NCI-H2081 treated with DMSO at 0.1 percent for 48 hours (cell line): ENCODE results near the gene IL32.

Experiments used
- DNase-seq: peaks from one replicate; lab custom pipeline; 2025; lab: John Stamatoyannopoulos, UW

Gene IL32

GRCh38 chr16:3027983-3028715 is 37.3 kb upstream of the IL32 start:
- DNase-seq, result peak; percentile 29

GRCh38 chr16:3028716-3029319 is 36.6 kb upstream of the IL32 start:
- no peak for DNase-seq

- DNase-seq, result no peak
Observed at GRCh38 chr16:3029491-3030221, 35.8 kb upstream of the IL32 start.

GRCh38 chr16:3030222-3031212 is 34.9 kb upstream of the IL32 start:
- no peak for DNase-seq

- no peak for DNase-seq
Observed at GRCh38 chr16:3032624-3033023, 32.8 kb upstream of the IL32 start.

- DNase-seq, result no peak
Observed at GRCh38 chr16:3035289-3035971, 30.0 kb upstream of the IL32 start.

GRCh38 chr16:3035972-3036725 is 29.3 kb upstream of the IL32 start:
- no peak for DNase-seq

- no peak for DNase-seq
Observed at GRCh38 chr16:3036726-3037315, 28.6 kb upstream of the IL32 start, which contains the start of gene BICDL2. TSS of gene BICDL2 (minus strand) at chr16:3036944. CDS start at chr16:3035496, 1,448 bp downstream.

GRCh38 chr16:3038256-3038655 is 27.2 kb upstream of the IL32 start:
- no peak for DNase-seq

- no peak for DNase-seq
Observed at GRCh38 chr16:3038896-3039295, 26.5 kb upstream of the IL32 start.

GRCh38 chr16:3042376-3042775 is 23.1 kb upstream of the IL32 start:
- no peak for DNase-seq

GRCh38 chr16:3044708-3045107 is 20.7 kb upstream of the IL32 start:
- no peak for DNase-seq

GRCh38 chr16:3045758-3046640 is 19.4 kb upstream of the IL32 start, which contains the start of gene MMP25:
TSS of gene MMP25 (plus strand) at chr16:3046561. CDS start at chr16:3046918, 357 bp downstream.
- DNase-seq, result no peak

- no peak for DNase-seq
Observed at GRCh38 chr16:3046641-3047386, 18.6 kb upstream of the IL32 start.

- DNase-seq, result no peak
Observed at GRCh38 chr16:3047387-3047720, 18.1 kb upstream of the IL32 start.

GRCh38 chr16:3049921-3050481 is 15.4 kb upstream of the IL32 start:
- no peak for DNase-seq

- no peak for DNase-seq
Observed at GRCh38 chr16:3050487-3050886, 15.0 kb upstream of the IL32 start.

GRCh38 chr16:3051009-3051408 is 14.4 kb upstream of the IL32 start:
- DNase-seq, result no peak
